ENCODE measurements around the gene JARID2.
"Not testable (repeated sequence)": the region's sequence is repeated elsewhere in the genome, so short reads cannot be mapped to it uniquely, and the experiment has no call there.

The JARID2 gene

GRCh38 chr6:15412767-15413166 lies 166.9 kb downstream of the JARID2 start:
- Histone ChIP-seq H3K27me3 (replicated peaks; ENCODE audit: control insufficient read depth, insufficient read depth, low read length) (no peaks in the 10 kb centered on the region), H3K36me3 (ENCODE audit: control insufficient read depth, insufficient read depth, low read length, severe bottlenecking) (no peaks in the 10 kb centered on the region), H3K9ac (ENCODE audit: low read length) (no peak overlapping the region), H3K4me1 (ENCODE audit: control insufficient read depth, insufficient read depth, low read length) (peaks cover 13% of the 10 kb centered on the region), H3K4me3 (ENCODE audit: low read length) (no peak overlapping the region), H3K9me3 (ENCODE audit: control insufficient read depth, low read length) (no peaks in the 10 kb centered on the region)
- DNase-seq (ENCODE audit: low read depth), result no peak

- peak; percentile 65 for DNase-seq (ENCODE audit: low read depth)
These were observed 167.8 kb downstream of the JARID2 start for GRCh38 chr6:15413466-15414234.

GRCh38 chr6:15414235-15414612 lies 168.4 kb downstream of the JARID2 start:
- Histone ChIP-seq H3K9me3 (ENCODE audit: control insufficient read depth, low read length) (peaks cover under 1% of the 10 kb centered on the region), H3K27me3 (replicated peaks; ENCODE audit: control insufficient read depth, insufficient read depth, low read length) (no peaks in the 10 kb centered on the region), H3K36me3 (ENCODE audit: control insufficient read depth, insufficient read depth, low read length, severe bottlenecking) (no peaks in the 10 kb centered on the region), H3K4me1 (ENCODE audit: control insufficient read depth, insufficient read depth, low read length) (peaks cover 13% of the 10 kb centered on the region), H3K4me3 (ENCODE audit: low read length) (no peak overlapping the region), H3K9ac (ENCODE audit: low read length) (no peak overlapping the region)
- DNase-seq (ENCODE audit: low read depth), result no peak

More at GRCh38 chr6:15413466-15414234, 167.8 kb downstream of the JARID2 start:
- Histone ChIP-seq H3K4me3 (ENCODE audit: low read length) (no peak overlapping the region), H3K4me1 (ENCODE audit: control insufficient read depth, insufficient read depth, low read length) (peaks cover 13% of the 10 kb centered on the region), H3K27me3 (replicated peaks; ENCODE audit: control insufficient read depth, insufficient read depth, low read length) (no peaks in the 10 kb centered on the region), H3K36me3 (ENCODE audit: control insufficient read depth, insufficient read depth, low read length, severe bottlenecking) (no peaks in the 10 kb centered on the region), H3K9me3 (ENCODE audit: control insufficient read depth, low read length) (no peaks in the 10 kb centered on the region), H3K9ac (ENCODE audit: low read length) (no peak overlapping the region)

GRCh38 chr6:15415622-15416021 lies 169.8 kb downstream of the JARID2 start:
- DNase-seq (ENCODE audit: low read depth); H3K27me3 ChIP-seq (replicated peaks; ENCODE audit: control insufficient read depth, insufficient read depth, low read length); H3K4me3 ChIP-seq (ENCODE audit: low read length); H3K9ac ChIP-seq (ENCODE audit: low read length); H3K36me3 ChIP-seq (ENCODE audit: control insufficient read depth, insufficient read depth, low read length, severe bottlenecking); H3K9me3 ChIP-seq (ENCODE audit: control insufficient read depth, low read length): not testable (repeated sequence)
- H3K4me1 ChIP-seq (ENCODE audit: control insufficient read depth, insufficient read depth, low read length), result peaks cover 13% of the 10 kb centered on the region

GRCh38 chr6:15416932-15417509 lies 171.2 kb downstream of the JARID2 start:
- Histone ChIP-seq H3K9ac (ENCODE audit: low read length) (no peak overlapping the region), H3K4me1 (ENCODE audit: control insufficient read depth, insufficient read depth, low read length) (peaks cover 13% of the 10 kb centered on the region), H3K9me3 (ENCODE audit: control insufficient read depth, low read length) (peaks cover 6% of the 10 kb centered on the region), H3K4me3 (ENCODE audit: low read length) (no peak overlapping the region), H3K27me3 (replicated peaks; ENCODE audit: control insufficient read depth, insufficient read depth, low read length) (no peaks in the 10 kb centered on the region), H3K36me3 (ENCODE audit: control insufficient read depth, insufficient read depth, low read length, severe bottlenecking) (no peaks in the 10 kb centered on the region)
- no peak for DNase-seq (ENCODE audit: low read depth)

- Histone ChIP-seq H3K9me3 (ENCODE audit: control insufficient read depth, low read length) (peaks cover 6% of the 10 kb centered on the region), H3K4me1 (ENCODE audit: control insufficient read depth, insufficient read depth, low read length) (peaks cover 14% of the 10 kb centered on the region), H3K27me3 (replicated peaks; ENCODE audit: control insufficient read depth, insufficient read depth, low read length) (no peaks in the 10 kb centered on the region), H3K36me3 (ENCODE audit: control insufficient read depth, insufficient read depth, low read length, severe bottlenecking) (no peaks in the 10 kb centered on the region), H3K9ac (ENCODE audit: low read length) (no peak overlapping the region), H3K4me3 (ENCODE audit: low read length) (no peak overlapping the region)
- DNase-seq (ENCODE audit: low read depth), result no peak
These were observed 171.9 kb downstream of the JARID2 start for GRCh38 chr6:15417811-15418210.

GRCh38 chr6:15419493-15419892 lies 173.6 kb downstream of the JARID2 start:
- Histone ChIP-seq H3K36me3 (ENCODE audit: control insufficient read depth, insufficient read depth, low read length, severe bottlenecking) (no peaks in the 10 kb centered on the region), H3K4me3 (ENCODE audit: low read length) (no peak overlapping the region), H3K4me1 (ENCODE audit: control insufficient read depth, insufficient read depth, low read length) (peaks cover 11% of the 10 kb centered on the region), H3K9me3 (ENCODE audit: control insufficient read depth, low read length) (peaks cover 6% of the 10 kb centered on the region), H3K9ac (ENCODE audit: low read length) (no peak overlapping the region), H3K27me3 (replicated peaks; ENCODE audit: control insufficient read depth, insufficient read depth, low read length) (no peaks in the 10 kb centered on the region)
- DNase-seq (ENCODE audit: low read depth), result no peak

- Histone ChIP-seq H3K4me3 (ENCODE audit: low read length) (no peak overlapping the region), H3K36me3 (ENCODE audit: control insufficient read depth, insufficient read depth, low read length, severe bottlenecking) (no peaks in the 10 kb centered on the region), H3K4me1 (ENCODE audit: control insufficient read depth, insufficient read depth, low read length) (peaks cover 11% of the 10 kb centered on the region), H3K9ac (ENCODE audit: low read length) (no peak overlapping the region), H3K27me3 (replicated peaks; ENCODE audit: control insufficient read depth, insufficient read depth, low read length) (no peaks in the 10 kb centered on the region), H3K9me3 (ENCODE audit: control insufficient read depth, low read length) (peaks cover 6% of the 10 kb centered on the region)
- no peak for DNase-seq (ENCODE audit: low read depth)
These were observed 175.1 kb downstream of the JARID2 start for GRCh38 chr6:15420959-15421438.

GRCh38 chr6:15421945-15422733 lies 176.3 kb downstream of the JARID2 start:
- Histone ChIP-seq H3K9me3 (ENCODE audit: control insufficient read depth, low read length) (peaks cover 6% of the 10 kb centered on the region), H3K4me3 (ENCODE audit: low read length) (no peak overlapping the region), H3K27me3 (replicated peaks; ENCODE audit: control insufficient read depth, insufficient read depth, low read length) (no peaks in the 10 kb centered on the region), H3K36me3 (ENCODE audit: control insufficient read depth, insufficient read depth, low read length, severe bottlenecking) (no peaks in the 10 kb centered on the region), H3K9ac (ENCODE audit: low read length) (no peak overlapping the region), H3K4me1 (ENCODE audit: control insufficient read depth, insufficient read depth, low read length) (peaks cover 11% of the 10 kb centered on the region)
- DNase-seq (ENCODE audit: low read depth), result no peak

GRCh38 chr6:15423286-15423993 lies 177.6 kb downstream of the JARID2 start:
- Histone ChIP-seq H3K27me3 (replicated peaks; ENCODE audit: control insufficient read depth, insufficient read depth, low read length) (no peaks in the 10 kb centered on the region), H3K36me3 (ENCODE audit: control insufficient read depth, insufficient read depth, low read length, severe bottlenecking) (no peaks in the 10 kb centered on the region)
- DNase-seq (ENCODE audit: low read depth), result no peak

GRCh38 chr6:15425947-15426346 lies 180.1 kb downstream of the JARID2 start:
- DNase-seq (ENCODE audit: low read depth), result no peak
- H3K9ac ChIP-seq (ENCODE audit: low read length), result no peak overlapping the region
- no peaks in the 10 kb centered on the region for H3K27me3 ChIP-seq (replicated peaks; ENCODE audit: control insufficient read depth, insufficient read depth, low read length)
- no peaks in the 10 kb centered on the region for H3K36me3 ChIP-seq (ENCODE audit: control insufficient read depth, insufficient read depth, low read length, severe bottlenecking)
- no peaks in the 10 kb centered on the region for H3K9me3 ChIP-seq (ENCODE audit: control insufficient read depth, low read length)
- H3K4me1 ChIP-seq (ENCODE audit: control insufficient read depth, insufficient read depth, low read length), result peaks cover 30% of the 10 kb centered on the region
- no peak overlapping the region for H3K4me3 ChIP-seq (ENCODE audit: low read length)

More at GRCh38 chr6:15423286-15423993, 177.6 kb downstream of the JARID2 start:
- Histone ChIP-seq H3K4me1 (ENCODE audit: control insufficient read depth, insufficient read depth, low read length) (peaks cover 11% of the 10 kb centered on the region), H3K9me3 (ENCODE audit: control insufficient read depth, low read length) (peaks cover 6% of the 10 kb centered on the region), H3K4me3 (ENCODE audit: low read length) (no peak overlapping the region), H3K9ac (ENCODE audit: low read length) (no peak overlapping the region)

Measured in adipocyte (in vitro differentiated cells).